RPMI8226 (cell line): ENCODE measurements around the gene CTF1.
A peak's percentile ranks its signal among the peaks of the same experiment; 100 is the strongest.

Experiments
- DNase-seq: peaks from one replicate; pipeline ENCODE4 v3.0.0-alpha.2; 2015

CTF1 gene

GRCh38 chr16:30910427-30911029, 14.1 kb downstream of the CTF1 start:
- DNase-seq = no peak

GRCh38 chr16:30912794-30913412, 16.5 kb downstream of the CTF1 start:
- no peak for DNase-seq

GRCh38 chr16:30914830-30915229, 18.4 kb downstream of the CTF1 start:
- DNase-seq = no peak

- no peak for DNase-seq
These were observed 22.2 kb downstream of the CTF1 start for GRCh38 chr16:30918614-30919013.

GRCh38 chr16:30920891-30921290, 24.5 kb downstream of the CTF1 start:
- no peak for DNase-seq

DNA sequence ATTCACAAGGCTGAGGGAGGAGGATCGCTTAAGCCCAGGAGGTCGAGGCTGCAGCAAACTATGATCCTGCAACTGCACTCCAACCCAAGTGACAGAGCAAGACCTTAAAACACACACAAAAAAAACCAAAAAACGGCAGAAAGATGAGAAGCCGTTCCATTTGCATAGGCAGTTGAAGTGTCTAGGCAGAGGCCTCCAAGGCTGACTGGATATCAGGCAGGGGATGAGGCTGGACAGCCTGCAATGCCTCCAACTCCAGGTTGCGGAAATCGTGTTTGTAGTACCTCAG, 25.0 kb downstream of the CTF1 start:
- DNase-seq = no peak

- peak; percentile 88 for DNase-seq
These were observed 25.5 kb downstream of the CTF1 start for GRCh38 chr16:30921748-30922419.

GRCh38 chr16:30922420-30922959, 26.1 kb downstream of the CTF1 start:
- peak; percentile 100 for DNase-seq

- peak; percentile 99 for DNase-seq
These were observed 26.6 kb downstream of the CTF1 start for GRCh38 chr16:30922960-30923535.

DNA sequence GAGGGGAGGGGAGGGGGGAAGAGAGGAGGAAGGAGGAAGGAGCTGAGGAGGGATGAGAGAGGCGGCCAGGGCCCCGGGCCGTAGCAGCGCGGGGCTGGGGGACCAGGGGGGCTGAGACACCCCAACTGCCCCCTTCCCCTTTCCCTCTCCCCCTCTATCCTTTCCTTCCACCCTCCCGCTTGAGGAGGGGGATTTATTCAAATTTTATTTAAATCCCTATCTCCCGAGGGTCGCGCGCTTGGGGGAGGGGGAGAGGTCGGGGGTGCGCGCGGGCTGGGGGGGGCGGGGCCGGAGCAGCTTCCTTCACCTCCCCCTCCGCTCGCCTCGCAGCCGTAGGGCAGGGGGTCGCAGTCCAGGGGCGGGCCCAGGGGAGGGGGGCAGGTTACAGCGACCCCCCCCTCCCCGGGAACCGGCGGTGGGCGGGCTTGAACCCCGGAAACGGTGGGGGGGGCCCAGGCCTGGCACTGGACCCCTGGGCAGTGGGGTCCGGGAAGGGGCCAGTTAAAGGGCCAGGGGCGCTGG, 27.2 kb downstream of the CTF1 start, which contains the start of gene FBXL19:
FBXL19 (plus strand) TSS at position 19 of the 522 bp plus-strand sequence. CDS start 2,183 bp downstream, outside the sequence.
- DNase-seq = no peak

DNA sequence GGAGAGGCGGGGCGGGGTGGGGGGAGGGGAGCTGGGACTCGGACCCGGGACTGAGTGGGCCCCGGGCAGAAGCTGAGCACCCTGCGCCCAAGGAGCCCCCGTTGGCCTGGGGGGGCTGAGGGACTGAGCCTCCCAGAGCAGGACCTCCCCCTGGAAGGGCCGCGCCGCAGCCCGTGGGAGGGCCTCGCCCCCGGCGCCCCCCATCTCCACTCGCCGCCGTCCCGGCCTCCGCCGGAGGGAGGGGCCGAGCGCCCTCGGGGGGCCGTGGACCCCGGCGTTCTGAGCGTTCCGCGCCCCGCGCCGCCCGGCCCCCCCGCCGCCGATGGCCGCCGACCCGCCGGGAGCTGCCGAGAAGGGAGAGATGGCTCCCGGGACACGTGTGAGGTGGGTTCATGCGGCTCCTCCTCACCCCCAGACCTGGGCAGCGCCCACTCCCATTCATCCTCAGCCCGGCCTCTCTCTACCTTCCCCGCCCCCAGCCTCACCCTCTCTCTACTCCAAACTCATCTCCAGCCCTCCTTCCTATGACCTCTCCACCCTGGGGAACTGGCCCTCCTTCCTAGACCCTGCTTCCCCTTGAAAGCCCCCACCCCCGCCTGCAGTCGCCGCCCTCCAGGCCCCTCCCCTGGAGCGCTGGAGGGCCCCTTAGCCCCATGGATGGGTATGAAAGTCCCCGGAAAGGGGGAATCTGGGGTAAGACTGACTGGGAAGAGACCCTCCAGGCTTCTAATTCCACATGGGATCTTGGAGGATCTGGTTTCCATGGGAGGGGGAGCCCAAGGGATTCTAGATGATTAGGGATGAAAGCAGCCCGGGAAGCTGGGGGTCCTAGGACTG, 27.9 kb downstream of the CTF1 start:
- no peak for DNase-seq

DNA sequence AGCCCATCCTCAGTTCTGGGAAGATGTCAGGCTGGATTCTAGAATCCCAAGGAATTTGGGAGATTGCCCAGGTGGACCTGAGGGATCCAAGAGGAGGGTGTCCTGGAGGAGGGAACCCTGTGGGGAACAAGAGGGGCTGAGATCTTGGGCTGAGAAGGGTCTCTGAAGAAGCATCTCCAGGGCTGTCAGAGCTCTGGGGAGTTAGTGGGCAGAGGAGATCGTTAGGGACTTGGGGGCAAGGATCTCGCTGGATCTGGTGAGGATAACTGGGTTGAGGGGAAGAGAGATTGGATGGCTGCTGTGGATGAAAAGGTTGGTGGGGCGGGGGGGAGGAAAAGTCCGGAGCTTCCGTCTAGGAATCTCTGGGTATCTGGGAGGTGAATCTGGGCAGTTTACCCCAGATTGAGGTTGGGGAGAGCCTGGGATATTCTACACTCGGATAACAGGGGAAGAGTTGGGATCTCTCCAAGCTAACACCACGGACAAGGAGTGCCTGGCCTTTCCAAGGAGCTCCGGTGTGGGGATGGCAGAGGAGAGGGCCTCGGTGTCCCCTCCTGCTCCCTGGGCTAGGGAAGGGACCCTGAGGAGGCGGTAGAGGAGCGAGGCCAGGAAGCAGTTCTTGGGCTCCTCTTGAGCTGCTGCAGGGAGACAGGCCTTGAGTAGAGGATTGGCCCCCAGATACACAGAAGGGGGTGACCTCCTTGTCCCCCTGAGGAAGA, 28.7 kb downstream of the CTF1 start:
- DNase-seq = no peak

GRCh38 chr16:30925632-30925987, 29.2 kb downstream of the CTF1 start:
- DNase-seq = no peak

DNA sequence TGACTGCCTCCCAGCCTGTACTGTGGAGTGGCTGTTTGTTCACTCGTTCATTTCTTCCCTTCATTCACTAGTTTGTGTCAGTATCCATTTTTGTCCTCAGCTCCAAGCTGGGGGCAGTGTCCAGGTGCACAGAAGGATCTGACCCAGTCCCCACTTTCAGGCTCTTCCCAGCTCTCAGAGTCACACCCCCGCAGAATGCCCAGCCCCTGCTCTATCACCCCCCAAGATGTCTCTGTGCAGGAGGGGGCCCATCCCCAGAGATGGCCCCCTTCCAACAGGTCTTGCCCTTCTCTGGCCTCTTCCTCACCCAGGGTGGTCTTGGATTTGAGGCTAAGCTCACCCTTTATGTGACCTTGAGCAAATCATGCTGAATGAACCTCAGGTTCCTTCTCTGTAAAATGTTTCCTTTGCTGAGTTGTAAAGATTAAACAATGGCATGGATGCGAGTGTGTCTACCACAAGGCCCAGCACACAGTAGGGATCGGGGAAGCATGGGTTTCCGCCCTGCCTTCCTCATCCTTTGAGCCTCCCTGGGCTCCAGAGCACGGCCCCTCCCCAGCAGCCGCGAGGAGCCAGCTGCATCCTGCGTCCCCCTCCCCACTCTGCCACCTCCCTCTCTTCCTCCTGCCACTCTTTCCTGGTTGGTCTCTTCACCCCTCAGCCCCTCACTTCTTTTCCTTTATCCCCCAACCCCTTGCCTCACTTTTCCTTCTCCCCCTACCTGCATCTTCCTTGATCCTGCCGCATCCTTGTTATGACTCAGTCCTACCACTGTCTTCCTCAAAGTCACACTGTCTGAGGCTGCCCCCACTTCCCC, 29.8 kb downstream of the CTF1 start:
- DNase-seq = no peak

DNA sequence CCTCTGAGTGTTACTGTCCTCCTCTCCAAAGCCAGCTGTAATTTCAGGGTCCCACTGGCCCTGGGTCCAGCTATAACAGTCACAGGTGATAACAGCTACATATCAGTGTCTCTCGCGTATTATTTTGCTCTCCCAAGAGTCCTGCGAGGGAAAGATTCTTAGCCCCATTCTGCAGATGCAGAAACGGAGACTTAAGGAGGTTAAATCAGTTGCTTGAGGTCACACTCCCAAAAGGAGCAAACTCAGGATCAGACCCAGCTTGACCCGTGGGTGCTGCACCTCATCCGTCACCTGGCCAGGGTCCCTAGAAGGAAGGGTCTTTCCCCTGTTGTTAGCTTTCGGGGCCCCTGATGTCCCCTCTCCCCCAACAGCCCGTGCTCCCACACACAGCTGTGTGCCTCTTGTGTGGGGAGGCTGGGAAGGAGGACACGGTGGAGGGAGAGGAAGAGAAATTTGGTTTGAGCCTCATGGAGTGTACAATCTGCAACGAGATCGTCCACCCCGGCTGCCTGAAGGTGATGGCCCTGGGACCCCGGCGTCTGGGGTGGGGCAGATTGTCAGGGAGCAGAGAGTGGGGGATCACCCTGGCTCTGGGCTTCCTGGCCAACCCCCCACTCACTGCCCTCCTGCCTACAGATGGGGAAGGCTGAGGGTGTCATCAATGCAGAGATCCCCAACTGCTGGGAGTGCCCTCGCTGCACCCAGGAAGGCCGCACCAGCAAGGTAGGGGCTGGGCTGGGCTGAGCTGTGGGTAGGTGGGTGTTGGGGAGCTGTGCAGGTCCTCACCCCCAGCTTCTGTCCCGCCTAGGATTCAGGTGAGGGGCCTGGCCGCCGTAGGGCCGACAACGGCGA, 30.7 kb downstream of the CTF1 start:
- DNase-seq = no peak

- peak; percentile 41 for DNase-seq
These were observed 31.5 kb downstream of the CTF1 start for GRCh38 chr16:30927789-30928378.

- DNase-seq = no peak
These were observed 32.0 kb downstream of the CTF1 start for GRCh38 chr16:30928390-30928789.

DNA sequence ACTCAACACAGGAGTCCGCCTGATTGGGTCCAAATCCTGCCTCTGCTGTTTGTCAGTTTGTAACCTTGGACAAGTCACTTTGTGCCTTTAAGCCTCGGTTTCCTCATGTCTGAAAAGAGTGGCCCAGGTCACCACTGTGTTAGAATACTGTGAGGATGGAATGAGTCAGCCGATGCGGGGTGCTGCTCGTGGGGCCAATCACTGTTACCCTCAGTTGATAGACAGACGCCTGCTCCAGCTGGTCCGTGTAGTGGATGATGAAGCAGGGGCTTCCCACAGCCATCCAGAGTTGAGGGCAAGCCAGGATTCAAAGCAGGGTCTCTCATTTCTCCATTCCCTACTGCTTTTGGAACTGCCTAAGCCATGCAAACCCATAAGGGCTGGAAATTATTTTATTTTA, 32.8 kb downstream of the CTF1 start:
- no peak for DNase-seq

DNA sequence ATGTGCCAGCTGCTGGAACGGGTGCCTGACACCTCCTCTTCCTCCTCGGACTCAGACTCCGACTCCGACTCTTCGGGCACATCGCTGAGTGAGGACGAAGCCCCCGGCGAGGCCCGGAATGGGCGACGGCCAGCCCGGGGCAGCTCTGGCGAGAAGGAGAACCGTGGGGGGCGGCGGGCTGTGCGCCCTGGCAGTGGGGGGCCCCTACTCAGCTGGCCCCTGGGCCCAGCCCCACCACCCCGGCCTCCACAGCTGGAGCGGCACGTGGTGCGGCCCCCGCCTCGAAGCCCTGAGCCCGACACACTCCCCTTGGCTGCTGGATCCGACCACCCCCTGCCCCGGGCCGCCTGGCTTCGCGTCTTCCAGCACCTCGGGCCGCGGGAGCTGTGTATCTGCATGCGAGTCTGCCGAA, 33.8 kb downstream of the CTF1 start:
- DNase-seq = no peak
